ENCODE data around the gene USP49.

DNA sequence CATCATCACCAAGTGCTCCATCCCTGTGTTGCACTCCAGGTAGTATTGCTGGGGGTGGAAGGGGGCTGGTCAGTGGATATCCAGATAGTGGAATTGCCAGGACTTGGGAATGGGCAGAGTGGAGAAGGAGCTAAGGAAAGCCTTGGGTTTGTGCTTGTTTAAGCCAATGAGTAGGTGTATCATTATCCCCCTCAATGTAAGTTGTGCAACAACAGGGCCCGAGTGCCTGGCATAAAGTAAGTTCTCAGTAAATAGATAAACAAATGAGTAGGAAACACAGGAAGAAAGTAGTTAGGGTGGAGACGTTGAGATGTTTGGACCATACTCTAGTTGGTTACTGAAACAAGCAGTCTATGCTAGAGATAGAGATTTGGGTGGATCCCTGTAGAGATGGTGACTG lies 36.6 kb upstream of the USP49 start:
- TF ChIP-seq EZH2 (IDR thresholded peaks at IDR 0.05; ENCODE audit: borderline replicate concordance, low read depth, low read length, poor library complexity, severe bottlenecking): no peak
- TF ChIP-seq, protein P1, sequence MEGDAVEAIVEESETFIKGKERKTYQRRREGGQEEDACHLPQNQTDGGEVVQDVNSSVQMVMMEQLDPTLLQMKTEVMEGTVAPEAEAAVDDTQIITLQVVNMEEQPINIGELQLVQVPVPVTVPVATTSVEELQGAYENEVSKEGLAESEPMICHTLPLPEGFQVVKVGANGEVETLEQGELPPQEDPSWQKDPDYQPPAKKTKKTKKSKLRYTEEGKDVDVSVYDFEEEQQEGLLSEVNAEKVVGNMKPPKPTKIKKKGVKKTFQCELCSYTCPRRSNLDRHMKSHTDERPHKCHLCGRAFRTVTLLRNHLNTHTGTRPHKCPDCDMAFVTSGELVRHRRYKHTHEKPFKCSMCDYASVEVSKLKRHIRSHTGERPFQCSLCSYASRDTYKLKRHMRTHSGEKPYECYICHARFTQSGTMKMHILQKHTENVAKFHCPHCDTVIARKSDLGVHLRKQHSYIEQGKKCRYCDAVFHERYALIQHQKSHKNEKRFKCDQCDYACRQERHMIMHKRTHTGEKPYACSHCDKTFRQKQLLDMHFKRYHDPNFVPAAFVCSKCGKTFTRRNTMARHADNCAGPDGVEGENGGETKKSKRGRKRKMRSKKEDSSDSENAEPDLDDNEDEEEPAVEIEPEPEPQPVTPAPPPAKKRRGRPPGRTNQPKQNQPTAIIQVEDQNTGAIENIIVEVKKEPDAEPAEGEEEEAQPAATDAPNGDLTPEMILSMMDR (conservative IDR thresholded peaks at IDR 0.05; ENCODE audit: low read depth, low read length): no peak

All from A673 (cell line).